SKM-1 (cell line): ENCODE measurements around the gene CD70.
"Not testable (repeated sequence)": the region's sequence is repeated elsewhere in the genome, so short reads cannot be mapped to it uniquely, and the experiment has no call there.

Experiments
- DNase-seq: peaks from one replicate; lab custom pipeline; 2025; ENCODE audit not compliant: unreplicated experiment; lab: John Stamatoyannopoulos, UW

Gene CD70

GRCh38 chr19:6572217-6572616 lies 18.7 kb downstream of the CD70 start:
- DNase-seq: peak; percentile 89

- DNase-seq: no peak
Measured at GRCh38 chr19:6571167-6571566, 19.8 kb downstream of the CD70 start.

DNA sequence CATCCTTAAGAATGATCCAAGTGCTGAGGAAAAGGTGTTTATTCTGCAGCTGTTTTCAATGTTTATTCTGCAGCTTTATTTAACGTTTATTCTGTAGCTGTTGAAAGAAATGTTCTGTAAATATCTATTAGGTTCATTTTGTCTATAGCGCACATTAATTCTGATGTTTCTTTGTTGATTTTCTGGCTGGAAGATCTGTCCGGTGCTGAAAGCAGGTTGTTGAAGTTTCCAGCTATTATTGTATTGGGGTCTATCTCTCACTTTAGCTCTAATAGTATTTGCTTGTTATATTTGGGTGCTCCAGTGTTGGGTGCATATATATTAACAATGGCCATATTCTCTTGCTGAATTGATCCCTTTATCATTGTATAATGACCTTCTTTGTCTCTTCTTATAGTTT lies 20.2 kb downstream of the CD70 start:
- DNase-seq: no peak

GRCh38 chr19:6568816-6569215 lies 22.1 kb downstream of the CD70 start:
- DNase-seq: peak; percentile 51

GRCh38 chr19:6568010-6568526 lies 22.9 kb downstream of the CD70 start:
- DNase-seq: no peak

DNA sequence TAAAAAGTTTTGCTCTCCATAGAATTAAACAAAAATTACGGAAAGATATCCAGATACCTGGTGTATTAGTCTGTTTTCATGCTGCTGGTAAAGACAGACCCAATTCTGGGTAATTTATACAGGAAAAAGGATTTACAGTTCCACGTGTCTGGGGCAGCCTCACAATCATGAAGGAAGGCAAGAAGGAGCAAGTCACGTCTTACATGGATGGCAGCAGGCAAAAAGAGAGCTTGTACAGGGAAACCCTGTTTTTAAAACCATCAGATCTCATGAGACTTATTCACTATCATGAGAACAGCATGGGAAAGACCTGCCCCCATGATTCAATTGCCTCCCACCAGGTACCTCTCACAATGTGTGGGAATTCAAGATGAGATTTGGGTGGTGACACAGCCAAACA lies 24.2 kb downstream of the CD70 start:
- not testable (repeated sequence) for DNase-seq

DNA sequence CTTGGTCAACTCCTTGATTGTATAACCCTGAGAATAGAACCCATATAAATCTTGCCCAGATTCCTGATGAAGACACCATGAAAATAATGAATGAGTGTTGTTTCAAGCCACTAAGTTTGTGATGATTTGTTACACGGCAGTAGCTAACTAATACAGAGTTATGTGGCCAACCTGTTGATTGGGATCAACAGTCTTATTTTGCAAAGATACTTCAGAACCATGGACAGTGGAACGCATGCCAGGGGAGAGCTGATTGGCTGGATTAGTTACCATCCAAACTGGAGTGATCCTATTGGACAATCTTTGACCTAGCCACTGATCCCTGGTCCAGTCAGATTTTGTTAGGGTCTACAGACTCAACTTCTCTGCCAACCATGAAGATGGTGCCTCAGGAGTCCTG lies 26.6 kb downstream of the CD70 start:
- DNase-seq: no peak

DNA sequence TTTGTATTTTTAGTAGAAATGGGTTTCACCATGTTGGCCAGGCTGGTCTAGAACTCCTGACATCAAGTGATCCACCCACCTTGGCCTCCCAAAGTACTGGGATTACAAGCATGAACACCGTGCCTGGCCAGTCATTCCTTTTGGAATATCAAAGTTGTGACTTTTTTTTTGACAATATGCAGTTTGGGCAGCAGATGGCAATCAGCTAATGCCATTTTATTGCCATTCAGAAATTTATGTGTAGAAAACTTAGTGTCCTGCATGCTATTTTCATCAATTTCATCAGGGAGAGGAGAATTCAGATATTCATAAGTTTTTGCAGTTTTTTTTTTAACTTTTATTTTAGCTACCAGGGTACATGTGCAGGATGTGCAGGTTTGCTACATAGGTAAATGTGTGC lies 28.5 kb downstream of the CD70 start:
- DNase-seq: not testable (repeated sequence)

DNA sequence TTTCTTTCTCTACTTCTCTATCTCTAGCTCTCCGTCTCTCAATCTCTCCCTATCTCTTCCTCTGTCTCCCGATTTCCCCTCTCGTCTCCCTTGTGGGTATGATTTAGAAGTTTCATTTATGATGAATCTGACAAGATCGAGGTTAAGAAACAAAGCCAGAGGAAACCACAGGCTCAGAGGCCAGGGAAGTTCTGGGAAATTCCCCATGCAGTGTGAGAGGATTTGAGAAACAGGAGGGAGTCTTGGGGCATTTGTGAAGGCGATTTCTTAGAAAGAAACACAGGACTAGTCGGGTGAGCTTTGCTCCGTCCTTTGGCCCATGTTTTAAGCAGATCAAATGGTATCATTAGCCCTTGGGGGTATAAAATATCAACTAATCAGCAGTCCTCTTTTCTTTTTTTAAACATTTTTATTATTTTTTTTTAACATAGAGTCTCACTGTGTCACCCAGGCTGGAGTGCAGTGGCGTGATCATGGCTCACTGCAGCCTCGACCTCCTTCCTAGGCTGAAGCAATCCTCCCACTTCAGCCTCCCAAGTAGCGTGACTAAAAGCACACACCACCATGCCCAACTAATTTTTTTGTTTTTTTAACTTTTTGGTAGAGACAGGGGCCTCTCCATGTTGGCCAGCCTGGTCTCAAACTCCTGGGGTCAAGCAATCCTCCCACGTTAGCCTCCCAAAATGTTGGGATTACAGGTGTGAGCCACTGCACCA lies 34.3 kb downstream of the CD70 start:
- DNase-seq: no peak

GRCh38 chr19:6556043-6556449 lies 34.9 kb downstream of the CD70 start:
- no peak for DNase-seq

GRCh38 chr19:6551607-6552450 lies 39.1 kb downstream of the CD70 start:
- DNase-seq: no peak

- no peak for DNase-seq
Measured at GRCh38 chr19:6551091-6551490, 39.9 kb downstream of the CD70 start.

- peak; percentile 24 for DNase-seq
Measured at GRCh38 chr19:6550679-6551078, 40.3 kb downstream of the CD70 start.

- DNase-seq: no peak
Measured at GRCh38 chr19:6543866-6544347, 47.0 kb downstream of the CD70 start.

- DNase-seq: no peak
Measured at GRCh38 chr19:6540918-6541689, 49.8 kb downstream of the CD70 start.

DNA sequence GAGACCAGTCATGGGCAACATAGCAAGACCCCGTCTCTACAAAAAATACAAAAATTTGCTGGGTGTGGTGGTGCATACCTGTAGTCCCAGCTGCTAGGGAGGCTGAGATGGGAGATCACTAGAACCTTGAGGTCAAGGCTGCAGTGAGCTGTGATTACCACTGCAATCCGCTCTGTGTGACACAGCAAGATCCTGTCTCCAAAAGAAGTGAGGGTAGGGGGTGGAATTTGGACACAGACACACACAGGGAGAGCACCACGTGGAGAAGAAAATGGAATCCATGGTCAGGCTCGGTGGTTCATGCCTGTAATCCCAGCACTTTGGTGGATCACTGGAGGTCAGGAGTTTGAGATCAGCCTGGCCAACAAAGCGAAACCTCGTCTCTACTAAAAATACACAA lies 51.4 kb downstream of the CD70 start:
- DNase-seq: no peak
